Prostate gland (tissue), 2 donors: Measurements from ENCODE around the gene CARS1. TPM values are rescaled to one million over a fixed set of nuclear protein-coding genes. Genes with fewer than 3 reads are reported as not detected.
A peak's percentile ranks its signal among the peaks of the same experiment; 100 is the strongest.

Source experiments
- DNase-seq: peaks from one replicate; pipeline ENCODE4 v3.0.0-alpha.2; 2019; ENCODE audit warnings: low spot score
- H3K27ac ChIP-seq, 2 donors: fragments of 200-600 bp; sonication (generic); 2 replicates each; pipeline ENCODE4 v1.5.1; 2017 to 2019
- H3K27me3 ChIP-seq: fragments of 200-600 bp; sonication (generic); replicated peaks from 2 replicates; pipeline ENCODE4 v1.5.1; 2019; ENCODE audit not compliant: insufficient read depth
- H3K36me3 ChIP-seq, 2 donors: fragments of 200-600 bp; sonication (generic); 1 replicate in 1 of 2; 2 replicates in 1 of 2; pipeline versions ENCODE4 v1.5.1 to v1.8.1; 2017 to 2019
- H3K4me1 ChIP-seq: fragments of 200-600 bp; sonication (generic); replicated peaks from 2 replicates; pipeline ENCODE4 v1.5.1; 2019
- H3K4me3 ChIP-seq, 2 donors: fragments of 200-600 bp; sonication (generic); 2 replicates each; pipeline ENCODE4 v1.5.1; 2017 to 2019
- H3K9me3 ChIP-seq: fragments of 200-600 bp; sonication (generic); 2 replicates; pipeline ENCODE4 v1.5.1; 2017
- POLR2A ChIP-seq: fragments of 450-650 bp; IDR thresholded peaks from one replicate; pipeline ENCODE4 v1.6.1; 2016; ENCODE audit warnings: antibody characterized with exemption, mild to moderate bottlenecking
- POLR2AphosphoS5 ChIP-seq: sonication (generic); formaldehyde crosslinking; IDR thresholded peaks from one replicate; pipeline ENCODE4 v1.6.1; 2017; ENCODE audit warnings: antibody characterized with exemption
- WGBS: methylation state at CpG from one replicate; pipeline ENCODE4 v1.1.5; 2018; 5-methylcytosine and 5-hydroxymethylcytosine counted together
- intact Hi-C: fragments of 100-400 bp; cut with DNase I; formaldehyde crosslinking; loops from one replicate; pipeline ENCODE4 v1.14.2; 2022
- total RNA-seq, 2 donors: library from RNA; depleted of rRNA; stranded (reverse); fragments of >200 nt; gene quantifications; one replicate each; pipeline ENCODE4 v1.1.0, GENCODE V29; 2016
- TF ChIP-seq, protein P1 (sequence below), 4 experiments: fragments of 200-600 bp in 2 of 4; fragments of 450-650 bp in 2 of 4; sonication (generic) in 2 of 4; IDR thresholded peaks; 1 replicate in 3 of 4; 2 replicates in 1 of 4; pipeline ENCODE4 v1.5.1; 2016 to 2019; ENCODE audit warnings: antibody characterized with exemption in 4 of 4, mild to moderate bottlenecking in 2 of 4, moderate library complexity in 2 of 4

CARS1 gene
- total RNA-seq, 2 donors from 2014 or later: 25.6 to 28.9 TPM

DNA sequence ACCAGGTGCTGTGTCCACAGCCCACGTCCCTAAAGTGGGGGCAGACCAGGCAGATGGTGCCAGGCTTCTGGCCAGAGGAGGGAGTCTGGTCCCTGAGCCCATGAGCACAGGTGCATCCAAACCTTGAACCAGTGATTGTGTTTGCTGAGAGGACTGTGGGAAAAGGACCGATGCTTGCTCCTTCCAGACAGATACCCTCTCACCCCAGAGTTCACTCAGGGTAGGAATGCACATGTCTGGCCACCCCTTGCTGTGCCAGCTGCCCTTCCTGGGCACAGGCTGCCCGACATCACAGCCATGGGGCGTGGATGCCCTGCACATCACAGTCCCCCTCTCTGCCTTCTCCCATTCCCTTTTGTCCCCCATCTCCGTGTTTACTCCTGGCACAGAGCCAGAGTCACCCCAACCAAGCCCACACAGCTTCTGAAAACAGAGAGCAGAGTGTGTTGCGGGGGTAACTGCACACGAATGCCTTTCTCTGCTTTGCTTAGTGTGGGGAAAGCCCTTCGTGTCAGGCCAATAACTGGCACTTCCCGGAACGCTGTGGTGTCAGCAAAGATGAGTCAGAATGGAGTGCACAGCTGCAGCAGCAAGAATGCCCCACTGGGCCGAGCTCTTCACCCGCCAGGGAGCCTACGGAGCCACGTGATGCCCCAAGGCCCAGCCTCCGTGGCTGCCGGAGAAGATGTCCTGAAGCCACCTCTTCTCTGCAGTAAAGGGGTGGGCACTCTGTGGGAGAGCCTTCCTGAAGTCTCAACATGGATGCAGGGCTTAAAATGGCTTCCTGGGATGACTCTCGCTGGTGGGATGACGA is 7.6 kb downstream of the CARS1 start:
- no peaks in the 10 kb centered on the region for H3K9me3 ChIP-seq
- 58% methylated on average over 18 of the region's 18 CpGs for whole genome bisulfite sequencing
- intact Hi-C loops: no loop called here
- DNase-seq: peak; percentile 53
- no peaks in the 10 kb centered on the region for H3K27me3 ChIP-seq
- H3K4me1 ChIP-seq: peaks cover 5% of the 10 kb centered on the region
- H3K36me3 ChIP-seq: no peaks in the 10 kb centered on the region
- no peak overlapping the region for H3K4me3 ChIP-seq
- peak; percentile 68 for TF ChIP-seq POLR2AphosphoS5
- TF ChIP-seq, protein P1, sequence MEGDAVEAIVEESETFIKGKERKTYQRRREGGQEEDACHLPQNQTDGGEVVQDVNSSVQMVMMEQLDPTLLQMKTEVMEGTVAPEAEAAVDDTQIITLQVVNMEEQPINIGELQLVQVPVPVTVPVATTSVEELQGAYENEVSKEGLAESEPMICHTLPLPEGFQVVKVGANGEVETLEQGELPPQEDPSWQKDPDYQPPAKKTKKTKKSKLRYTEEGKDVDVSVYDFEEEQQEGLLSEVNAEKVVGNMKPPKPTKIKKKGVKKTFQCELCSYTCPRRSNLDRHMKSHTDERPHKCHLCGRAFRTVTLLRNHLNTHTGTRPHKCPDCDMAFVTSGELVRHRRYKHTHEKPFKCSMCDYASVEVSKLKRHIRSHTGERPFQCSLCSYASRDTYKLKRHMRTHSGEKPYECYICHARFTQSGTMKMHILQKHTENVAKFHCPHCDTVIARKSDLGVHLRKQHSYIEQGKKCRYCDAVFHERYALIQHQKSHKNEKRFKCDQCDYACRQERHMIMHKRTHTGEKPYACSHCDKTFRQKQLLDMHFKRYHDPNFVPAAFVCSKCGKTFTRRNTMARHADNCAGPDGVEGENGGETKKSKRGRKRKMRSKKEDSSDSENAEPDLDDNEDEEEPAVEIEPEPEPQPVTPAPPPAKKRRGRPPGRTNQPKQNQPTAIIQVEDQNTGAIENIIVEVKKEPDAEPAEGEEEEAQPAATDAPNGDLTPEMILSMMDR (IDR thresholded peaks at IDR 0.05): peak in 2 of 4 experiments; percentile 32 to 46
- no peak for TF ChIP-seq POLR2A
- no peak overlapping the region for H3K27ac ChIP-seq

DNA sequence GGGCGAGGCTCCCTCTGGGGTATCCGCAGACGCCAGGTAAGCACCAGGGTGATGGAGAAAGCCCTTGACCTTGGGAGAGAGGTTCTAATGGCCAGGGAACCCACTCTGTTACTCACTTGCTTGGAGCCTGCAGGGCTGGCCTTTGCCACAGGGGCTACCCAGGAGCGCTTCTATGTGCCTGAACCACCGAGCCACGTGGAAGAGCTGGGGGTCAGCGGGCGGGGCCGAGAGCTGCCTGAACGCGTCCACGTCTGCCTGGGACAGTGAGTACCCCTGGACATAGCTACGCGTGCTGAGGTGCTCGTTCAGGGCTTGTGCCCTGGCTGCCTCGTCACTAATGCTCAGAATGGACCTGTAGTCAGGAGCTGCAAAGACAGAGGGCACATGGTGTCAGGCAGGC is 9.6 kb downstream of the CARS1 start:
- WGBS: 87% methylated on average over 15 of the region's 16 CpGs
- Histone ChIP-seq H3K27me3 (no peaks in the 10 kb centered on the region), H3K27ac (no peak overlapping the region), H3K9me3 (no peaks in the 10 kb centered on the region), H3K36me3 (no peaks in the 10 kb centered on the region), H3K4me1 (peaks cover 5% of the 10 kb centered on the region), H3K4me3 (no peak overlapping the region)
- no peak for TF ChIP-seq POLR2AphosphoS5
- no peak for DNase-seq
- intact Hi-C loops: no loop called here

DNA sequence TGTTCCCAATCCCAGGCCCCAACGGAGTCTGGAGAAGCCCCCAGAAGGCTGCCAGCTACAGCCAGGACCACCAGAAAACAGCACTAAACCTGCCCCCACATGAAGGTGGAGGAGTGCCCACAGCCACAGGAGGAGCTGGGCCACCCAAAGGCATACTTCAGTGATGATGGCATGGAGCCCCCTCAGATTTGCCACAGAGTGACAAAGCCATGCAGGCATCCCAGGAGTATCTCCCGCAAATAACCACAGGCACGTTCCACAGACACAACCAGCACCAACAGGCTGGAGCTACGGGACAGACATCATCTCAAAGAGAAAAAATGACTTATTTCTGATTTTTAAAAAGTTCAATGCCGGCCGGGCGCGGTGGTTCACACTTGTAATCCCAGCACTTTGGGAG is 10.6 kb downstream of the CARS1 start:
- Histone ChIP-seq H3K9me3 (no peaks in the 10 kb centered on the region), H3K36me3 (no peaks in the 10 kb centered on the region), H3K27me3 (no peaks in the 10 kb centered on the region), H3K4me3 (no peak overlapping the region), H3K4me1 (no peaks in the 10 kb centered on the region), H3K27ac (no peak overlapping the region)
- TF ChIP-seq POLR2AphosphoS5: no peak
- TF ChIP-seq, protein P1 (IDR thresholded peaks at IDR 0.05): no peak
- no peak for TF ChIP-seq POLR2A
- WGBS: 84% methylated on average over 8 of the region's 8 CpGs
- DNase-seq: no peak
- intact Hi-C loops: no loop called here

DNA sequence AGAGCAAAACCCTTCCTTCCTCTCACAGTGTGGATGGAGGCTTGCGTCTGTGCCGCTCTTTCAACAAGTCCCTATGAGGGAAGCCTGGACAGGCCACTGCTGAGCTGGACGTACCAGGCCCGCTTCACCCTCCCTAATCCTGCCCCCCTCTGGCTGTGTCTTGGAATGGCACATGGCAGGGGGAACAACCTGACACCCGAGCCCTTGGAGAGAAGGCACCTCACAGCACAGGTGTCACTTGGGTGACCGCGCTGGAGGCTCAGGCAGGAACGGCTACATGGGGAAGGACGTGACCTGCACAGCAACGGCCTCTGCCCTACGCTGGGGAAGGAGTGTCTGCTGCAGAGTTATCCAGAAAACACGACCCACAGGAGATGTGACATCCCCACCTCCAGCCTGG is 11.0 kb downstream of the CARS1 start:
- WGBS: 84% methylated on average over 12 of the region's 12 CpGs
- Histone ChIP-seq H3K4me1 (no peaks in the 10 kb centered on the region), H3K27me3 (no peaks in the 10 kb centered on the region), H3K36me3 (no peaks in the 10 kb centered on the region), H3K9me3 (no peaks in the 10 kb centered on the region), H3K4me3 (no peak overlapping the region), H3K27ac (no peak overlapping the region)
- intact Hi-C loops: no loop called here
- TF ChIP-seq POLR2A (no peak), POLR2AphosphoS5 (no peak)
- TF ChIP-seq, protein P1 (IDR thresholded peaks at IDR 0.05): no peak
- DNase-seq: no peak

DNA sequence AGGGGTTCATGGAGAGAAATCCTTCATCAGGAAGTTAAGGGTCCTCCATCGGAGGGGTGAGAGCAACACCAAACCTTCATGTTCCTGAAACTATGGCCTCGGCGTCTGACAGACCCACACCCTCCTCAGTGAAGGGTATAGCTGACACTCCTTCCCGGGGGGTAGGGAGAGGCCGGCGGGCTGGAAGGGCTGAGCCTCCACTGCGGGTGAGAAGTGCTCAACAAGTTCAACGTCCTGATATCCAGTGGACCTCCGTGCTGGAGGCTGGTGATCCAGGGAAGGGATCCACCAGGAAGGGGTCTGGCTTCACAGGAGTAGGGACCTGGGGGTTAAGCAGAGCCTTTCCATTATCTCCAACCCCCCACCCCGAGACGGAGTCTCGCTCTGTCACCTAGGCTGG is 12.3 kb downstream of the CARS1 start:
- no peak overlapping the region for H3K27ac ChIP-seq
- H3K4me3 ChIP-seq: no peak overlapping the region
- H3K27me3 ChIP-seq: no peaks in the 10 kb centered on the region
- TF ChIP-seq POLR2A (no peak), POLR2AphosphoS5 (no peak)
- TF ChIP-seq, protein P1 (IDR thresholded peaks at IDR 0.05): no peak
- DNase-seq: no peak
- 94% methylated on average over 12 of the region's 12 CpGs for WGBS
- H3K4me1 ChIP-seq: no peaks in the 10 kb centered on the region
- intact Hi-C loops: no loop called here
- H3K9me3 ChIP-seq: no peaks in the 10 kb centered on the region
- no peaks in the 10 kb centered on the region for H3K36me3 ChIP-seq
